CD4-positive, alpha-beta T cell treated with Interferon alpha-2 for 1 hour (primary cell): ENCODE measurements around the gene MBIP.
"Not testable (repeated sequence)": the region's sequence is repeated elsewhere in the genome, so short reads cannot be mapped to it uniquely, and the experiment has no call there.

Source experiments
- DNase-seq, 2 donors: peaks; one replicate each; pipeline ENCODE4 v3.0.0-alpha.2; 2020 to 2022

Gene MBIP

GRCh38 chr14:36320200-36320896 lies at the start of gene MBIP:
Gene MBIP (minus strand): TSS chr14:36320637. CDS start chr14:36320588, 49 bp downstream.
- DNase-seq: peak; percentile 89 to 93

- no peak for DNase-seq
Observed at GRCh38 chr14:36367985-36368774, 47.7 kb upstream of the MBIP start.

- no peak for DNase-seq
Observed at GRCh38 chr14:36365766-36366165, 45.3 kb upstream of the MBIP start.

- DNase-seq: no peak
Observed at GRCh38 chr14:36363704-36364103, 43.3 kb upstream of the MBIP start.

GRCh38 chr14:36362648-36363047 lies 42.2 kb upstream of the MBIP start:
- DNase-seq: no peak

- no peak for DNase-seq
Observed at GRCh38 chr14:36361210-36361853, 40.9 kb upstream of the MBIP start.

- DNase-seq: no peak
Observed at GRCh38 chr14:36356862-36357261, 36.4 kb upstream of the MBIP start.

- no peak for DNase-seq
Observed at GRCh38 chr14:36346052-36346451, 25.6 kb upstream of the MBIP start.

- no peak for DNase-seq
Observed at GRCh38 chr14:36344211-36344610, 23.8 kb upstream of the MBIP start.

GRCh38 chr14:36341811-36342210 lies 21.4 kb upstream of the MBIP start:
- DNase-seq: not testable (repeated sequence)

GRCh38 chr14:36340276-36340890 lies 19.9 kb upstream of the MBIP start:
- no peak for DNase-seq

- DNase-seq: no peak
Observed at GRCh38 chr14:36339816-36340215, 19.4 kb upstream of the MBIP start.

- no peak for DNase-seq
Observed at GRCh38 chr14:36333119-36333518, 12.7 kb upstream of the MBIP start.

GRCh38 chr14:36327573-36327972 lies 7.1 kb upstream of the MBIP start:
- DNase-seq: not testable (repeated sequence)

- DNase-seq: no peak
Observed at GRCh38 chr14:36325853-36326252, 5.4 kb upstream of the MBIP start.

- no peak for DNase-seq
Observed at GRCh38 chr14:36324897-36325296, 4.5 kb upstream of the MBIP start.

GRCh38 chr14:36320897-36321381 lies 502 bp upstream of the MBIP start:
- DNase-seq: no peak

- DNase-seq: no peak
Observed at GRCh38 chr14:36319899-36320199, 588 bp downstream of the MBIP start.

- no peak for DNase-seq
Observed at GRCh38 chr14:36317650-36318049, 2.8 kb downstream of the MBIP start.

GRCh38 chr14:36316131-36316530 lies 4.3 kb downstream of the MBIP start:
- DNase-seq: no peak

- DNase-seq: no peak
Observed at GRCh38 chr14:36315159-36315853, 5.1 kb downstream of the MBIP start.

GRCh38 chr14:36313898-36314297 lies 6.5 kb downstream of the MBIP start:
- DNase-seq: no peak

GRCh38 chr14:36313206-36313605 lies 7.2 kb downstream of the MBIP start:
- DNase-seq: no peak
